C4-2B (cell line): ENCODE results near the gene SOHLH1.

ENCODE experiments used
- H3K27ac ChIP-seq: fragments of 450-650 bp; 2 replicates; pipeline ENCODE4 v1.5.1; 2017
- CTCF ChIP-seq: fragments of 450-650 bp; conservative IDR thresholded peaks from 2 replicates; pipeline ENCODE4 v1.5.1; 2017; ENCODE audit warnings: mild to moderate bottlenecking
- ZFX ChIP-seq: fragments of 450-650 bp; IDR thresholded peaks from 2 replicates; pipeline ENCODE4 v1.6.1; 2017

The SOHLH1 gene

GRCh38 chr9:135649508-135649907 lies 49.8 kb downstream of the SOHLH1 start:
- no peak overlapping the region for H3K27ac ChIP-seq

GRCh38 chr9:135648494-135649410 lies 50.5 kb downstream of the SOHLH1 start:
- TF ChIP-seq ZFX (no peak), CTCF (no peak)
- no peak overlapping the region for H3K27ac ChIP-seq

More at GRCh38 chr9:135649508-135649907, 49.8 kb downstream of the SOHLH1 start:
- no peak for TF ChIP-seq ZFX
- no peak for TF ChIP-seq CTCF

- no peak overlapping the region for H3K27ac ChIP-seq
- TF ChIP-seq CTCF (no peak), ZFX (no peak)
Observed at GRCh38 chr9:135647884-135648283, 51.4 kb downstream of the SOHLH1 start.

GRCh38 chr9:135644631-135645218 lies 54.6 kb downstream of the SOHLH1 start:
- no peak for TF ChIP-seq CTCF
- TF ChIP-seq ZFX, result no peak

More at GRCh38 chr9:135644631-135645218, 54.6 kb downstream of the SOHLH1 start:
- no peak overlapping the region for H3K27ac ChIP-seq
